GM12865 (cell line): ENCODE data around the gene RACGAP1.

ENCODE experiments used
- DNase-seq: peaks from one replicate; pipeline ENCODE4 v3.0.0; 2010; ENCODE audit warnings: low read depth
- H3K4me3 ChIP-seq: 2 replicates; pipeline ENCODE4 v1.5.1; 2011; ENCODE audit warnings: mild to moderate bottlenecking, low read depth, low read length, control low read depth
- TF ChIP-seq, protein P1 (sequence below): IDR thresholded peaks from 2 replicates; pipeline ENCODE4 v1.5.1; 2011; ENCODE audit warnings: low read length, control low read depth, low read depth, inconsistent platforms; ENCODE audit not compliant: insufficient read depth; ENCODE audit errors: missing control alignments

RACGAP1 gene

DNA sequence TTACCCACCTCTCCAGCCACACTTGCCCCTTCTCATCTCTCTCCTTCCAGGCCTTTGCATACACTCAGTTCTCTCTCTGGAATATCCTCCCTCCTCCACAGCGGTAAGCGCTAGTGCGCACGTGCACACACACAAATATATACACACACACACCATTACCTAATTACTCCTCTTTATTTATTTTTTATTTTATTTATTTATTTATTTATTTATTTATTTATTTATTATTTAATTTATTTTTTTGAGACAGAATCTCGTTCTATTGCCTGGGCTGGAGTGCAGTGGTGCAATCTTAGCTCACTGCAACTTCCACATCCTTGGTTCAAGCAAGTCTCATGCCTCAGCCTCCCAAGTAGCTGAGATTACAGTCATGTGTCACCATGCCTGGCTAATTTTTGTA is 43.8 kb upstream of the RACGAP1 start:
- H3K4me3 ChIP-seq: no peak overlapping the region
- DNase-seq: no peak
- TF ChIP-seq, protein P1, sequence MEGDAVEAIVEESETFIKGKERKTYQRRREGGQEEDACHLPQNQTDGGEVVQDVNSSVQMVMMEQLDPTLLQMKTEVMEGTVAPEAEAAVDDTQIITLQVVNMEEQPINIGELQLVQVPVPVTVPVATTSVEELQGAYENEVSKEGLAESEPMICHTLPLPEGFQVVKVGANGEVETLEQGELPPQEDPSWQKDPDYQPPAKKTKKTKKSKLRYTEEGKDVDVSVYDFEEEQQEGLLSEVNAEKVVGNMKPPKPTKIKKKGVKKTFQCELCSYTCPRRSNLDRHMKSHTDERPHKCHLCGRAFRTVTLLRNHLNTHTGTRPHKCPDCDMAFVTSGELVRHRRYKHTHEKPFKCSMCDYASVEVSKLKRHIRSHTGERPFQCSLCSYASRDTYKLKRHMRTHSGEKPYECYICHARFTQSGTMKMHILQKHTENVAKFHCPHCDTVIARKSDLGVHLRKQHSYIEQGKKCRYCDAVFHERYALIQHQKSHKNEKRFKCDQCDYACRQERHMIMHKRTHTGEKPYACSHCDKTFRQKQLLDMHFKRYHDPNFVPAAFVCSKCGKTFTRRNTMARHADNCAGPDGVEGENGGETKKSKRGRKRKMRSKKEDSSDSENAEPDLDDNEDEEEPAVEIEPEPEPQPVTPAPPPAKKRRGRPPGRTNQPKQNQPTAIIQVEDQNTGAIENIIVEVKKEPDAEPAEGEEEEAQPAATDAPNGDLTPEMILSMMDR: no peak

DNA sequence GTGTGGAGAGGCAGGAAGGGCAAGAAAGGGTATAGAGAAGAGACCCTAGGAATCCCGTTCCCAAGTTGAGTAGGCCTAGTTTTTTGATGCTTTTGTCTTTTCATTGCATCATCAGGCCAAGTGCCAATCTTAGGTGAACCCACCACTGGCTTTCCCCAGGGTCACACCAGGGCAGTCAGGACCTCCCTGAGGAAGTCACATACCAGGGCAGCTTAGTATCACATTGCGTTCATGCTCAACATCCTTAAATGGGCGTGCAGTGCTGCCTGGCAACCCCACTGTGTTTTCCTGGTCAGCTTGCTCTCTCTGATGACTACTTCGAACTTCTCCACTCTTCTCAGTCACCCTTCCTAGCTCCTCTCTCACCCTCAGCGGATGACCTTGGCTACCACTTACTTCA is 41.1 kb upstream of the RACGAP1 start:
- TF ChIP-seq, protein P1: no peak
- H3K4me3 ChIP-seq: no peak overlapping the region
- no peak for DNase-seq

DNA sequence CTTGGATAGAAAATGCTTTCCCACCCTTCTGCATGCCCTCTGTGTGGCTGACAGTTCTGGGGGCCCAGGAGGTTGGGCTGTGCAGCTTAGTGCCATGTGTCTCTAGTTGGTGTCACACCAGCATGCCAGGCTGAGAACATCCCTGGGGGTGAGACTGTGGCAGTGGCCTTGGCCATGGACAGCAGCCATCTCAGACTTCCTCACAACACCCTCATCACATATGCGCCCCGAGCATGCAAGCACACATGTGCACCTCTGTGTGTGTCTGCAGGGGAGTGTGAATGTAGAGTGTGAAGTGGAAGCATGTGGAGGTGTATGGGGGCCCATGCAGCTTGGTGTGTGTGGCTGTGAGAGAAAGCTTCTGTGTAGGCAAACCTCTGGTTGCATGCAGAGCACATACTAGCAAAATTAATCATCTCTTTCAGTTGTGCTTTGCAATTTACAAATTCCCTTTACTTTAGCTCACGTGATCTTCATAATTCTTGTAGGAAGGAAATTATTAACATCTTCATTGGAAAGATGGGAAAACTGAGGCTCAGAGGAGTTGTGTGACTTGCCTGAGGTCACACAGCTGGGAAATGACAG is 40.5 kb upstream of the RACGAP1 start:
- no peak for DNase-seq
- H3K4me3 ChIP-seq: no peak overlapping the region
- TF ChIP-seq, protein P1: no peak

DNA sequence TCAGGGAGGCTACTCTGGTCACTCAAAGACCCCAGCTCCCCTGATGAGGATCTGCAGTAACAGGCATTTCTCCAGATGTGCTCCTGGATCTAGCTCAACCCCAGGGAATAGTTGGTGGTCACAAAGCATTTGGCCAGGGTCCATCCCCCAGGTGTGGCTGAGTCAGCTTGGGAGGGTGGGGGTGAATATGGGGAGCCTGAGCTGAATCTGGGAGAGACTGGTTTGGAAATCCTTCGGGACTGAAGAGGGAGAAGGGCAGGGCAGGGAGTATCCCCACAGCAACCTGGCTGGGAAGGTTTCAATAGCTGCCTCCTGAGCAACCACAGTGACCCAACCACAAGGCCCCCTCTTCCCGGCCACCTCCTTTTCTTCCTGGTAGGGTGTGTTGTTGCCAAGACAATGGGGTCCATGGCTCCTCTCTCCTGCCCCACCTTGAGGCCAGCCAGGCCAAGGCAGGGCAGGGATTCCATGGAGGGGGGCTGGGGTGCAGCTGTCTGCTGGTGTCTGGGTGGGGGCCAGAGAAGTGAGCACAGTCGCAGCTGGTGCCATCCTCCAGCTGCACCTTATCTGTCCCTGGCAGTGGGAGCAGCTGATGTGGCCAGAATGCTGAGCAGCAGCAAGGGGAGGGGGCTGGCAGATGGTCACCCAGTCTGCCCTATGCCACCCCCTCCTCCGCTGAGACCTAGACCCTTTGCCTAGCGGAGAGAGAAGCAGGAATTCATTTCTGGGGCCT is 37.6 kb upstream of the RACGAP1 start:
- no peak for DNase-seq
- TF ChIP-seq, protein P1: no peak
- no peak overlapping the region for H3K4me3 ChIP-seq

DNA sequence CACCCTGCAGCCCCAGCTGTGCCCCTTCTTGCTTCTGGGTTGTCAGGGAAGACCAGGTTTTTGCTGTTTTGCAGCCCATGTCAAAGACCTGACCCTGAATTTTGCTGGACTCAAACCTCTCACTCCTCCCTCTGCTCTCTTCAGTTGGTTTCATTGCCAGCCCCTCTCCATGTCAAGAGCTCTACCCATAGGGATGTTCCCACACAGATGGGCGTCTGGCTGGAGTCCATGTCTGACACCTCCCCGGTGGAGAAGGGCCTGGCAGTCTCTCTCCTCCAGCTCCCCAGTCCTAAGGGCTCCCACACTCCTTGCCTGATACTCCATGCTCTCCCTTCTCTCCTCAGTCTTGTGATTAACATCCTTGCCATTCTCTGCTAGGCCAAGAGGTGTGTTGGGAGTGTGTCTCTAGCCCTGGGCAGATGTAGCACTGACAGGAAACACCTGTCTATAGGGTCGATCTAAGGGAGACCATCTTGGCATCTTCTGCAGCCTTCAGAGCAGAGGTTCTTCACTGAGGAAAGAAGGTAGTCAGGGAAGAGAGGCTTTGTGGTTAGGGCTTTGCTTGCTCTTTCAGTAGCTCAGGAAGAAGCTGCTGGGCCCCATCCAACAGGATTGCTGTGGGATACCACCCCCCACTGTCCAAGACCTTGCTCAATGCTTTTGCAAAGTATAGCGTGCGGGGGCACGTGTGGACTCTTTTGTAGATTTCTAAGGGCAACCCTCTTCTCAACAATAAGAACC is 36.8 kb upstream of the RACGAP1 start:
- TF ChIP-seq, protein P1: no peak
- no peak for DNase-seq
- H3K4me3 ChIP-seq: no peak overlapping the region

DNA sequence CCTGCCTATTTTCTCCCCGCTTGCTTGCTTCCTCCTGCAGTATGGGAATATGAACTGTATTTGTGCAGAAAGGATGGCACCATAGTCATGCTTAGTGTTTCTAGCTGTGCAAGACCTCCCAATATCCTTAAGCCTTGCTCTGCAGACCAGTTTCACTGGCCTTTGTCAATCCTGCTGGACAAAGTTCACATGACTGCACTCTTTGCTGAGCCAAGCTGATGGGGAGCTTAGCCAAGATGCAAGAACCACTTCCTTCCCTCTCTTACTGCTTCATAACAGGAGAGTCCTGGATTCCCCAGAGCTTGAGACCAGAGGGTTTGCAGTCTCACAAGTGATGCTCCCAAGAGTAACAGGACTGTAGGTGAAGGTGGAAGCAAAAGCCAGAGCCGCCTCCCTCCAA is 35.9 kb upstream of the RACGAP1 start:
- TF ChIP-seq, protein P1: no peak
- DNase-seq: no peak
- H3K4me3 ChIP-seq: no peak overlapping the region
